Measurements from ENCODE around the gene NPIPA7.
"Not testable (repeated sequence)": the region's sequence is repeated elsewhere in the genome, so short reads cannot be mapped to it uniquely, and the experiment has no call there.

DNA sequence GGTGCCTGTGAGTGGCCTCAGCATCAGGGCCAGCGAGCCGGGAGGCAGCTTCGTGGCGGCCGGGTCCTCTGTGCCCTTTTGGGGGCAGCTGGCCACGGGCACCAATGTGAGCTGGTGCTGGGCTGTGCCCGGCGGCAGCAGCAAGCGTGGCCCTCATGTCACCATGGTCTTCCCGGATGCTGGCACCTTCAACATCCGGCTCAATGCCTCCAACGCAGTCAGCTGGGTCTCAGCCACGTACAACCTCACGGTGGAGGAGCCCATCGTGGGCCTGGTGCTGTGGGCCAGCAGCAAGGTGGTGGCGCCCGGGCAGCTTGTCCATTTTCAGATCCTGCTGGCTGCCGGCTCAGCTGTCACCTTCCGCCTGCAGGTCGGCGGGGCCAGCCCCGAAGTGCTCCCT is 13.1 kb upstream of the NPIPA7 start:
- TF ChIP-seq, protein P1, sequence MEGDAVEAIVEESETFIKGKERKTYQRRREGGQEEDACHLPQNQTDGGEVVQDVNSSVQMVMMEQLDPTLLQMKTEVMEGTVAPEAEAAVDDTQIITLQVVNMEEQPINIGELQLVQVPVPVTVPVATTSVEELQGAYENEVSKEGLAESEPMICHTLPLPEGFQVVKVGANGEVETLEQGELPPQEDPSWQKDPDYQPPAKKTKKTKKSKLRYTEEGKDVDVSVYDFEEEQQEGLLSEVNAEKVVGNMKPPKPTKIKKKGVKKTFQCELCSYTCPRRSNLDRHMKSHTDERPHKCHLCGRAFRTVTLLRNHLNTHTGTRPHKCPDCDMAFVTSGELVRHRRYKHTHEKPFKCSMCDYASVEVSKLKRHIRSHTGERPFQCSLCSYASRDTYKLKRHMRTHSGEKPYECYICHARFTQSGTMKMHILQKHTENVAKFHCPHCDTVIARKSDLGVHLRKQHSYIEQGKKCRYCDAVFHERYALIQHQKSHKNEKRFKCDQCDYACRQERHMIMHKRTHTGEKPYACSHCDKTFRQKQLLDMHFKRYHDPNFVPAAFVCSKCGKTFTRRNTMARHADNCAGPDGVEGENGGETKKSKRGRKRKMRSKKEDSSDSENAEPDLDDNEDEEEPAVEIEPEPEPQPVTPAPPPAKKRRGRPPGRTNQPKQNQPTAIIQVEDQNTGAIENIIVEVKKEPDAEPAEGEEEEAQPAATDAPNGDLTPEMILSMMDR (IDR thresholded peaks at IDR 0.05) = not testable (repeated sequence)
- not testable (repeated sequence) for TF ChIP-seq POLR2A (IDR thresholded peaks at IDR 0.05)
